Measurements from ENCODE around the gene POLD1. TPM values are rescaled to one million over a fixed set of nuclear protein-coding genes. Genes with fewer than 3 reads are reported as not detected.

Gene POLD1
- total and polyA plus RNA-seq, 2 donors (not counting 3 experiments of a cell fraction or from before 2014, with no cell fraction given) = 40.9 to 63.9 TPM

- H3K79me2 ChIP-seq (ENCODE audit: control insufficient read depth, insufficient read depth, low read length) = no peaks in the 10 kb centered on the region
- BruUV-seq (replicated peaks) = no TSS peak
- CTCF ChIA-PET = interaction anchor here (2.5 kb wide), 1 partner anchor 102 kb away, joined by 8 read pairs; no protein-coding TSS in a partner anchor
These were observed 74.9 kb downstream of the POLD1 start for GRCh38 chr19:50459067-50459456.

More at GRCh38 chr19:50459067-50459456, 74.9 kb downstream of the POLD1 start:
- Histone ChIP-seq H3K27ac (ENCODE audit: insufficient read depth, low read depth, low read length) (no peak overlapping the region), H3K4me2 (ENCODE audit: insufficient read depth, low read length) (no peak overlapping the region), H4K20me1 (replicated peaks; ENCODE audit: control insufficient read depth, extremely low read depth, insufficient read depth, low read length) (no peaks in the 10 kb centered on the region), H2AFZ (ENCODE audit: low read depth, low read length) (no peak overlapping the region), H3K9me1 (replicated peaks; ENCODE audit: control insufficient read depth, extremely low read depth, insufficient read depth, low read length) (no peaks in the 10 kb centered on the region), H3K9ac (replicated peaks; ENCODE audit: extremely low read depth, insufficient read depth, low read length) (no peak overlapping the region), H3K9me3 (replicated peaks; ENCODE audit: control insufficient read depth, insufficient read depth, low read length) (no peaks in the 10 kb centered on the region), H3K36me3 (ENCODE audit: control insufficient read depth in 2 of 2, extremely low read depth in 1 of 2, insufficient read depth in 2 of 2, low read length in 2 of 2) (no peaks in the 10 kb centered on the region), H3K4me3 (replicated peaks in 1 of 3; ENCODE audit: insufficient read depth in 1 of 3, low read depth in 1 of 3, low read length in 3 of 3) (no peak overlapping the region), H3K27me3 (ENCODE audit: control insufficient read depth in 2 of 2, insufficient read depth in 2 of 2, low read length in 2 of 2) (no peaks in the 10 kb centered on the region), H3K4me1 (ENCODE audit: control insufficient read depth, extremely low read depth, insufficient read depth, low read length) (no peaks in the 10 kb centered on the region)
- dilution Hi-C loops (cut with MboI; ENCODE audit: extremely low pct_ligation_motif_present, low sequenced_read_pairs) = no loop called here
- intact Hi-C loops (cut with micrococcal nuclease) = no loop called here
- POLR2A ChIA-PET = no interaction called here
- DNase-seq (ENCODE audit: low read depth, low spot score) = no peak
- TF ChIP-seq CTCF (IDR thresholded peaks at IDR 0.05; ENCODE audit: extremely low read depth in 1 of 2, insufficient read depth in 1 of 2, low read depth in 1 of 2, low read length in 2 of 2) = no peak
- no peak for TF ChIP-seq JUN (IDR thresholded peaks at IDR 0.05; ENCODE audit: borderline replicate concordance, insufficient read depth, insufficient read length, low read depth)
- no peak for TF ChIP-seq POLR2A (IDR thresholded peaks at IDR 0.05; ENCODE audit: low read depth, low read length)
- TF ChIP-seq MYC (IDR thresholded peaks at IDR 0.05; ENCODE audit: low read depth, low read length) = no peak
- TF ChIP-seq GATA2 (IDR thresholded peaks at IDR 0.05; ENCODE audit: insufficient read depth, insufficient read length, low read depth, low read length) = no peak
- TF ChIP-seq POLR2AphosphoS5 (IDR thresholded peaks at IDR 0.05; ENCODE audit: insufficient read depth, low read depth, low read length) = no peak
- no peak for TF ChIP-seq EZH2 (IDR thresholded peaks at IDR 0.05; ENCODE audit: borderline replicate concordance, low read depth, low read length, severe bottlenecking)
- TF ChIP-seq, protein P1, sequence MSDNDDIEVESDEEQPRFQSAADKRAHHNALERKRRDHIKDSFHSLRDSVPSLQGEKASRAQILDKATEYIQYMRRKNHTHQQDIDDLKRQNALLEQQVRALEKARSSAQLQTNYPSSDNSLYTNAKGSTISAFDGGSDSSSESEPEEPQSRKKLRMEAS (IDR thresholded peaks at IDR 0.05; ENCODE audit: insufficient read depth, insufficient read length) = no peak
- no peak for TF ChIP-seq FOS (IDR thresholded peaks at IDR 0.05; ENCODE audit: borderline replicate concordance, insufficient read depth, low read length)
- FAIRE-seq = no peak
